Measurements from ENCODE around the gene VASN.
A peak's percentile ranks its signal among the peaks of the same experiment; 100 is the strongest.
"Not testable (repeated sequence)": the region's sequence is repeated elsewhere in the genome, so short reads cannot be mapped to it uniquely, and the experiment has no call there.

VASN gene

DNA sequence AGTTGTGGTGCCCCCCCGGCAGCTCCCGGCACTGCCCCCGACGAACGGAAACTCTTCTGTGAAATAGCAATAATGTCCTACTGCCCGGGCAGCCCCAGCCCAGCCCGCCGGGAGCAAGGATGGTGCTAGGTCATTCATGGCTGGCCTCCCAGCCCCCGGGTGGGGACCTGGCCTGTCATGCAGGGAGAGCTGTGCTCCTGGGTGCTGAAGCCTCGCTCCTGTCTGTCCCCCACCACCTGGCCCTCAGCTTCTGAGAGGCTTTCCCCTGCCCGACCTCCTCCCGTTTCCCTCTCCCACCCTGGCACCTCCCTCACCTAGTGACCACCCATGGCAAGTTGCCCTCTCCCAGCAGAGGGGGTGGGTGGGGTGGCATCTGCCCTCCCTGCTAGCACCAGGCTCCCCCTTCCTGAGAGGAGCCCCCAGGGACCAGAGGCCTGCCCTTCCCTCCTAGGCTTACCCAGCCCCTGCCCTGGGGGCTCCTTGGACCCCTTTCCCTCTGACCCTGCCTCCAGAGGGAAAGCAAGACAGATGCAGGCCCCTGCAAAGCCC lies 34.0 kb upstream of the VASN start:
- DNase-seq, result no peak

DNA sequence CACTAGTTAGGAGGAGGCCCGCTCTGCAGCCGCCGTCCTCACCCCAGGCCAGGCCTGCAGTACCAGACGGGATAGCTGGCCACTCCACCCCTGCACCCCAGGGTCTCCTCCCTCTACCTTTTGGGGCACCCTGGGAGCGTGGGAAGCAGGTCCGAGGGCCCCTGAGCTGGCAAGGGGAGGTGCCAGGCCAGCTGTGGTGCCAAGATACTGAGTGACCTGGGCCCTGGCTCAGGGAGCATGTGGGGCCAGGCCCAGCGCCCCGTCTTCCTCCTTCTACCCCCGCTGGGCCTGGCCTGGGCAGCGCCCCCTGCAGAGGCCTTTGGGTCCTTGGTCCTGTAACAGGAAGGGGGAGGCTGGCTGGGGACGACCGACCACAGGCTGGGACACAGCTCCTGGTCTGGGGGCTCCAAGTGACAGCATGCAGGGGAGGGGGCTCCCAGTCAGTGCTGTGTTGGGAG lies 33.5 kb upstream of the VASN start:
- DNase-seq, result no peak

DNA sequence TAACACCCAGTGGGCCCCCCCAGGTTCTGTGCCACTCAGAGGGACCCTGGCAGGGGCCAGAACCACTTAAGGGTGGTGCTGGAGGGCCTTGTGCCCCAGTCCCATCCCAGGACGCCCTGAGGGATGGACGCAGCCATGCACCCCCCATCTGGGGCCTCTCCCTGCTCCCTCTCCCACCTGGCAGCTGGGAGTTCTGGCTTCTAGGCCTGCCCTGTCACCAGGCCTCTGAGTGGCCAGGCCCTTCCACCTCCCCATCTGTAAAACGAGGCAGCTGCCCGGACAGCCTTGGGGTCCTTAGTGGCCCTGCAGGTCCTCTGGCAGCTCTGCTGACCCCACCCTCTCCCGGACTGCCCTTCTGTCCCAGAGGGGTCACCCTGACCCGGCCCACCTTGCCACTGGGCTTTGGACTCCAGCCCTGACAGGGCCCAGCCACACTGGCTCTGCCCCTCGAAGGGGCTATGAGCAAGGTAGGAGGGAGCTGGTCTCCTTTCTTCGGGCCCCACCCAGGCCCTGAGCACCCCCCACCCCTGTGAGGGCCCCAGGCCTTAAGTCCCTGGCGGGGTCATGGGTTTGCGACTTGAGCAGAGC lies 32.8 kb upstream of the VASN start:
- DNase-seq, result no peak

DNA sequence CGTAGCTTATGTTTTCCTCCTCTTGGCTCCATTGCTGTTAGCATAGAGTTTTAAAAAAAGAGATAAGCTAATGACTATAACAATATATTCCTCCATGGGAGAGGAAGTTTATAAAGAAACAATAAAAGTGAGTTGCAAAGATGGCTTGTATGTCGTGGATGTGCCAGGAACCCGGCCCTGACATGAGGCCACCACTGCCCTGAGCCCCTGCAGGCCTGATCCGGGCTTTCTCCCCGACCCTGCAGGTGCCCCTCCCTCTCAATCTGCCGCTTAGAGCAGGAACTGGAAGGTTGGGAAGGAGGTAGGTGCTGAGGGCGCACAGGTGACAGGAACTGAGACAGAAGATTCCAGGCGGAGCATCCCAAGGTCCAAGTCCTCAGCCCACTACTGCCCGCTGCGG lies 32.2 kb upstream of the VASN start:
- DNase-seq, result no peak

- DNase-seq, result no peak
Observed at GRCh38 chr16:4339909-4340308, 31.7 kb upstream of the VASN start.

- DNase-seq, result no peak
Observed at GRCh38 chr16:4340443-4340842, 31.2 kb upstream of the VASN start.

DNA sequence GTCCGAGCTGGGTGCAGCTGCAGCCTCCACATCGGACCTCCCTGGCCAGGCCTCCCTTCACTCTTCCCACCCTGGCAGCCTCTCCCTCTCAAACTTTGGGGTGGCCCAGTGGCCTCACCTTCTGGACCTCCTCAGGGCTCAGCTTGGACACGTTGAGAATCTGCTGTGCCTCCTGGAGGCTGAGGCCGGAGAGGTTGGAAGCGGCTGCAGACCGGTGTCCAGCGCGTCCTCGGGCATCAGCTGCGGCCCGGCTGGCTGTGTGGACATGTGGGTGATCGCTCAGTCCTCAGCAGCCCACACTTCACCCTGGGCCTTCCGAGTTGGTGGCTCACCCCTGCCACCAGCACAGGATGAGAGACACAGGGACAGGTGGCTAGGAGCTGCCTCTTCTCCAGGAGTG lies 30.4 kb upstream of the VASN start:
- no peak for DNase-seq

DNA sequence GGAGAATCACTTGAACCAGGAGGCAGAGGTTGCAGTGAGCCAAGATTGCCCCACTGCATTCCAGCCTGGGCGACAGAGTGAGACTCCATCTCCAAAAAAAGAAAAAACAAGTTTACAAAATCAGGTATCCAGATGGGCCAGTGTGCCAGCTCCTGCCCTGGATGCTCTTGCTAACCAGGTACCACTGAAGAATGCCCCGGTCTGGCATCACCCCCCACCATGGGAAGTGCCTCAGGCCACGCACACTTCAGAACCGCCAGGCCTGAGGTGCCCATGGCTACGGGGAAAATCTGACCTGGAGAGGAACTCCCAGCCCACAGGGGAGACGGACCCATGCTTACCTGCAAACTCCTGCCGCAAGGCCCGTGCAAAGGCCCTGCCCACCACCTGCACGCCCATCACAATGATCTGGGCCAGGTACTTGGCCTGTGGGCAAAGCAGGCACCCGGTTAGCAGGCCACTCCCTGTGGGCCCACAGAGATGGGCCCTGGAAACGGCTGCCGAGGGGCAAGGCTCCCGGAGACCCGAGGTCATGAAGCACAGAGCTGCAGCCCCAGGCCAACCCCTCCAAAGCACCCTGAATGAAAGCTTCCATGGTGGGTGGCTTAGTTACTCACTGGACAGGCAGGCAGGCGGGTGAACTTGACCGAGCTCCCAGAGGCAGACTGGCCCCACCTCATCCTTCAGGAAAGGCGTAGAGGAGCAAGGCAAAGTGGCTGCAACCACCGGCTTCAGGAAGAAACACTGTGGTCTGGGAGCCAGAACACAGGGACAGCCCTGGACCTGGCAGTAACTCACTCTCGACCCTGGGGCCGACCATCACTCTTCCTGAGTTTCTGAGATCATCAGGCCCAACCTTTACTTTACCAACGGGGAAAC lies 28.5 kb upstream of the VASN start:
- DNase-seq, result no peak

DNA sequence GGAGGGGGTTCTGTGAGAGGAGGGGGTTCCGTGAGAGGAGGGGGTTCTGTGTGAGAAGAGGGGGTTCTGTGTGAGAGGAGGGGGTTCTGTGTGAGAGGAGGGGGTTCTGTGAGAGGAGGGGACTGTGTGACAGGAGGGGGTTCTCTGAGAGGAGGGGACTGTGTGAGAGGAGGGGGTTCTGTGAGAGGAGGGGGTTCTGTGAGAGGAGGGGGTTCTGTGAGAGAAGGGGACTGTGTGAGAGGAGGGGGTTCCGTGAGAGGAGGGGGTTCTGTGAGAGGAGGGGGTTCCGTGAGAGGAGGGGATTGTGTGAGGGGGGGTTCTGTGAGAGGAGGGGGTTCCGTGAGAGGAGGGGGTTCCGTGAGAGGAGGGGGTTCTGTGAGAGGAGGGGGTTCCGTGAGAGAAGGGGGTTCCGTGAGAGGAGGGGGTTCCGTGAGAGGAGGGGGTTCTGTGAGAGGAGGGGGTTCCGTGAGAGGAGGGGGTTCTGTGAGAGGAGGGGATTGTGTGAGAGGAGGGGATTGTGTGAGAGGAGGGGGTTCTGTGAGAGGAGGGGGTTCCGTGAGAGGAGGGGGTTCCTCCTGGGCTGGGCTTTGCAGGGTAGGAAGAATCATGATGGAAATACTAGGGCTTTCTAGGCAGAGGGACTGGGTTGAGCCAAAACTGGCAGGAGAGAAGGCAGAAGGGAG lies 27.2 kb upstream of the VASN start:
- DNase-seq, result not testable (repeated sequence)

GRCh38 chr16:4344983-4345835 lies 26.4 kb upstream of the VASN start:
- no peak for DNase-seq

GRCh38 chr16:4345836-4346781 lies 25.5 kb upstream of the VASN start:
- DNase-seq, result no peak

DNA sequence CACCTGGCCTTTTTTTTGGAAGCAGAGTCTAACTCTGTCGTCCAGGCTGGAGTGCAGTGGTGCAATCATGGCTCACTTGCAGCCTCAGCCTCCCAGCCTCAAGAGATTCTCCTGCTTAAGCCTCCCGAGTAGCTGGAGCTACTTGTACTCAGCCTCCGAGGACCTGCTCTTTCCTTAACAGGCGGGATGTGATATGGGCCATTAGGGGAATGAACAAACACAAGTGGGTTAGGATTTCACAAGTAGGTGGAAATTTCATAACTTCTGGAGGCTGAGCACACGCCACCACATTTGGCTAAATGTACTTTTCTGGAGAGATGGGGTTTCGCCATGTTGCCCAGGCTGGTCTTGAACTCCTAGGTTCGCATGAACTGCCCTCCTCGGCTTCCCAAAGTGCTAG lies 24.6 kb upstream of the VASN start:
- no peak for DNase-seq

GRCh38 chr16:4347765-4348509 lies 23.7 kb upstream of the VASN start:
- DNase-seq, result no peak

DNA sequence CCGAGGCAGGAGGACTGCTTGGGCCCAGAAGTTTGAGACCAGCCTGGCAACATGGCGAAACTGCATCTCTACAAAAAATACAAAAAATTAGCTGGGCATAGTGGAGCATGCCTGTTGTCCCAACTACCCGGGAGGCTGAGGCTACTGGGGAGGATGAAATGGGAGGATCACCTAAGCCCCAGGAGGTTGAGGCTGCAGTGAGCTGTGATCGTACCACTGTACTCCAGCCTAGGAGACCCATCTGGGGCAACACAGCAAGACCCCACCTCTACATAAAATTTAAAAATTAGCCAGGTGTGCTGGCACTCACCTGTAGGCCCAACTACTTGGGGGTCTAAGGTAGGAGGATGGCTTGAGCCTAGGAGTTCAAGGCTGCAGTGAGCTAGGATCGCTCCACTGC lies 22.3 kb upstream of the VASN start:
- no peak for DNase-seq

GRCh38 chr16:4350365-4350786 lies 21.3 kb upstream of the VASN start:
- no peak for DNase-seq

- DNase-seq, result peak; percentile 97 to 99
Observed at GRCh38 chr16:4350787-4351659, 20.6 kb upstream of the VASN start, which contains the start of gene PAM16. Gene PAM16, minus strand, starts transcription at chr16:4351321. Its CDS starts 87 bp downstream, at chr16:4351234.

DNA sequence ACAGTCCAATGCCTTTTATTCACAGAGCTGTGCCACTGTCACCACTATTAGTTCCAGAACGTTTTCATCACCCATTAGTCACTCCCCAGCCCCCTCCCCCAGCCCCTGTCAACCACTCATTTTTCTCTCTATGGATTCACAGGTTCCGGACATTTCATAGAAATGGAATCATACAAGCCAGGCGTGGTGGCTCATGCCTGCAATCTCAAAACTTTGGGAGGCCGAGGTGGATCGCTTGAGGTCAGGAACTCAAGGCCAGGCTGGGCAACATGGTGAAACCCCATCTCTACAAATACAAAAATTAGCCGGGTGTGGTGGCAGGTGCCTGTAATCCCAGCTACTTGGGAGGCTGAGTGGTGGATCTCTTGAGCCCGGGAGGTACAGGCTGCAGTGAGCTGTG lies 19.8 kb upstream of the VASN start:
- DNase-seq, result no peak

DNA sequence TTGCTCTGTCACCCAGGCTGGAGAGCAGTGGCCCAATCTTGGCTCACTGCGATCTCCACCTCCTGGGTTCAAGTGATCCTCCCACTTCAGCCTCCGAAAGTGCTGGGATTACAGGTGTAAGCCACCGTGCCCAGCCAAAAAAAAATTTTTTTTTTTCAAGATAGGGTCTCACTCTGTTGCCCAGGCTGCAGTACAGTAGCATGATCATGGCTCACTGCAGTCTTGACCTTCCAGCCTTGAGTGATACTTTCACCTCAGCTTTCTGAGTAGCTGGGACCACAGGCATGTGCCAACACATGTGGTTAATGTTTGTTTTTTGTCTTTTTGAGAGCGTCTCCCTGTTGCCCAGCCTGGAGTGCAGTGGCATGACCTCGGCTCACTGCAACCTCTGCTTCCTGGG lies 18.8 kb upstream of the VASN start:
- no peak for DNase-seq

DNA sequence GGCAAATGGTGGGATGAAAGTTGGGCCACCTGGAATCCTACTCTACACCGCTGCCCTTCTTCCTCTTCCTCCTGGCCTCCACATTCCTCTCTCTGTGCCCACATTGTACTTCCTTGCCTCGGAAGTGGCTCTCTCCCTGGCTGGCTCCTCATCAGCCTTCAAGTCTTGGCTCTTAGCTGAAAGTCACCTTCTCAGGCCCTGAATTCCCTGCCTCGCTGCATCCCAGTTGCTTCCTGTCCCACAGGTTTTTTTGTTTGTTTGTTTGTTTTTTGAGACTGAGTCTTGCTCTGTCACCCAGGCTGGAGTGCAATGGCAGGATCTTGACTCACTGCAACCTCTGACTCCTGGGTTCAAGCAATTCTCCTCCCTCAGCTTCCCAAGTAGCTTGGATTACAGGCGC lies 18.0 kb upstream of the VASN start:
- DNase-seq, result no peak
